ENCODE data around the gene ARRB1. TPM values are rescaled to one million over a fixed set of nuclear protein-coding genes. Genes with fewer than 3 reads are reported as not detected.

The ARRB1 gene
- total RNA-seq, 1 donor from 2014 or later = 8.8 TPM

GRCh38 chr11:75389925-75390324 lies 38.5 kb upstream of the ARRB1 start:
- TF ChIP-seq CTCF (IDR thresholded peaks at IDR 0.05; ENCODE audit: insufficient read depth, low read length, poor library complexity, severe bottlenecking) = no peak
- no peak for DNase-seq (ENCODE audit: low read depth)
- Histone ChIP-seq H3K36me3 (ENCODE audit: control insufficient read depth, insufficient read depth, low read length) (no peaks in the 10 kb centered on the region), H3K27me3 (ENCODE audit: control insufficient read depth, insufficient read depth, low read length) (no peaks in the 10 kb centered on the region), H3K4me3 (ENCODE audit: low read depth, low read length) (no peak overlapping the region)

- H3K27me3 ChIP-seq (ENCODE audit: control insufficient read depth, insufficient read depth, low read length) = no peaks in the 10 kb centered on the region
- no peak overlapping the region for H3K4me3 ChIP-seq (ENCODE audit: low read depth, low read length)
- TF ChIP-seq CTCF (IDR thresholded peaks at IDR 0.05; ENCODE audit: insufficient read depth, low read length, poor library complexity, severe bottlenecking) = no peak
- H3K36me3 ChIP-seq (ENCODE audit: control insufficient read depth, insufficient read depth, low read length) = no peaks in the 10 kb centered on the region
- DNase-seq (ENCODE audit: low read depth) = no peak
Observed at GRCh38 chr11:75389276-75389605, 37.8 kb upstream of the ARRB1 start.

- Histone ChIP-seq H3K36me3 (ENCODE audit: control insufficient read depth, insufficient read depth, low read length) (no peaks in the 10 kb centered on the region), H3K4me3 (ENCODE audit: low read depth, low read length) (no peak overlapping the region), H3K27me3 (ENCODE audit: control insufficient read depth, insufficient read depth, low read length) (no peaks in the 10 kb centered on the region)
- DNase-seq (ENCODE audit: low read depth) = no peak
- TF ChIP-seq CTCF (IDR thresholded peaks at IDR 0.05; ENCODE audit: insufficient read depth, low read length, poor library complexity, severe bottlenecking) = peak; percentile 77
Observed at GRCh38 chr11:75388386-75389275, 37.2 kb upstream of the ARRB1 start.

- TF ChIP-seq CTCF (IDR thresholded peaks at IDR 0.05; ENCODE audit: insufficient read depth, low read length, poor library complexity, severe bottlenecking) = no peak
- no peak for DNase-seq (ENCODE audit: low read depth)
Observed at GRCh38 chr11:75387736-75388294, 36.4 kb upstream of the ARRB1 start.

GRCh38 chr11:75386942-75387630 lies 35.6 kb upstream of the ARRB1 start:
- no peak overlapping the region for H3K4me3 ChIP-seq (ENCODE audit: low read depth, low read length)
- no peak for TF ChIP-seq CTCF (IDR thresholded peaks at IDR 0.05; ENCODE audit: insufficient read depth, low read length, poor library complexity, severe bottlenecking)
- H3K27me3 ChIP-seq (ENCODE audit: control insufficient read depth, insufficient read depth, low read length) = no peaks in the 10 kb centered on the region
- DNase-seq (ENCODE audit: low read depth) = no peak
- H3K36me3 ChIP-seq (ENCODE audit: control insufficient read depth, insufficient read depth, low read length) = no peaks in the 10 kb centered on the region

More at GRCh38 chr11:75387736-75388294, 36.4 kb upstream of the ARRB1 start:
- H3K4me3 ChIP-seq (ENCODE audit: low read depth, low read length) = no peak overlapping the region
- H3K27me3 ChIP-seq (ENCODE audit: control insufficient read depth, insufficient read depth, low read length) = no peaks in the 10 kb centered on the region
- H3K36me3 ChIP-seq (ENCODE audit: control insufficient read depth, insufficient read depth, low read length) = no peaks in the 10 kb centered on the region
